GM12872 (cell line): Measurements from ENCODE around the gene FMN2.

Experiments used
- TF ChIP-seq, protein P1 (sequence below): IDR thresholded peaks from 3 replicates; pipeline ENCODE4 v1.5.1; 2011; ENCODE audit warnings: low read depth, mild to moderate bottlenecking, low read length, moderate library complexity; ENCODE audit not compliant: insufficient read depth

The FMN2 gene

DNA sequence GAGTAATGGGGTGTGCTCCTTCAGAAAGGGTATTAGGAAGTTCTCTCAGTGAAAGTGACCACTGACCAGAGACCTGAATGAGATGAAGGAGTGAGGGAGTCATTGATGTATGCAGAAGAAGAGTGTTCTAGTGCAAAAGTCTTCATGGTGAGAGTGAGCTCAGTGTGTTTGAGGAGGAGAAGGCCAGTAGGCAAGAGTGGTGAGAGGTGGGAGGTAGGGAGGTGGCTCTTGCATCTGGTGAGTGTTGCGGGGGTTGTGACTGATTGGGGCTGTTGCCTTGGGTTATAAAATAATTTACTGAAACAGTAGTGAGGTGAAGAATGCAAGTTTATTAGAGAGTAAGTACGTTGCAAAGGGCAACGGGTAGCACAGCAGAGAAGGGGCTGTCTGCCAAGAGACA lies 26.2 kb downstream of the FMN2 start:
- TF ChIP-seq, protein P1, sequence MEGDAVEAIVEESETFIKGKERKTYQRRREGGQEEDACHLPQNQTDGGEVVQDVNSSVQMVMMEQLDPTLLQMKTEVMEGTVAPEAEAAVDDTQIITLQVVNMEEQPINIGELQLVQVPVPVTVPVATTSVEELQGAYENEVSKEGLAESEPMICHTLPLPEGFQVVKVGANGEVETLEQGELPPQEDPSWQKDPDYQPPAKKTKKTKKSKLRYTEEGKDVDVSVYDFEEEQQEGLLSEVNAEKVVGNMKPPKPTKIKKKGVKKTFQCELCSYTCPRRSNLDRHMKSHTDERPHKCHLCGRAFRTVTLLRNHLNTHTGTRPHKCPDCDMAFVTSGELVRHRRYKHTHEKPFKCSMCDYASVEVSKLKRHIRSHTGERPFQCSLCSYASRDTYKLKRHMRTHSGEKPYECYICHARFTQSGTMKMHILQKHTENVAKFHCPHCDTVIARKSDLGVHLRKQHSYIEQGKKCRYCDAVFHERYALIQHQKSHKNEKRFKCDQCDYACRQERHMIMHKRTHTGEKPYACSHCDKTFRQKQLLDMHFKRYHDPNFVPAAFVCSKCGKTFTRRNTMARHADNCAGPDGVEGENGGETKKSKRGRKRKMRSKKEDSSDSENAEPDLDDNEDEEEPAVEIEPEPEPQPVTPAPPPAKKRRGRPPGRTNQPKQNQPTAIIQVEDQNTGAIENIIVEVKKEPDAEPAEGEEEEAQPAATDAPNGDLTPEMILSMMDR, result no peak

DNA sequence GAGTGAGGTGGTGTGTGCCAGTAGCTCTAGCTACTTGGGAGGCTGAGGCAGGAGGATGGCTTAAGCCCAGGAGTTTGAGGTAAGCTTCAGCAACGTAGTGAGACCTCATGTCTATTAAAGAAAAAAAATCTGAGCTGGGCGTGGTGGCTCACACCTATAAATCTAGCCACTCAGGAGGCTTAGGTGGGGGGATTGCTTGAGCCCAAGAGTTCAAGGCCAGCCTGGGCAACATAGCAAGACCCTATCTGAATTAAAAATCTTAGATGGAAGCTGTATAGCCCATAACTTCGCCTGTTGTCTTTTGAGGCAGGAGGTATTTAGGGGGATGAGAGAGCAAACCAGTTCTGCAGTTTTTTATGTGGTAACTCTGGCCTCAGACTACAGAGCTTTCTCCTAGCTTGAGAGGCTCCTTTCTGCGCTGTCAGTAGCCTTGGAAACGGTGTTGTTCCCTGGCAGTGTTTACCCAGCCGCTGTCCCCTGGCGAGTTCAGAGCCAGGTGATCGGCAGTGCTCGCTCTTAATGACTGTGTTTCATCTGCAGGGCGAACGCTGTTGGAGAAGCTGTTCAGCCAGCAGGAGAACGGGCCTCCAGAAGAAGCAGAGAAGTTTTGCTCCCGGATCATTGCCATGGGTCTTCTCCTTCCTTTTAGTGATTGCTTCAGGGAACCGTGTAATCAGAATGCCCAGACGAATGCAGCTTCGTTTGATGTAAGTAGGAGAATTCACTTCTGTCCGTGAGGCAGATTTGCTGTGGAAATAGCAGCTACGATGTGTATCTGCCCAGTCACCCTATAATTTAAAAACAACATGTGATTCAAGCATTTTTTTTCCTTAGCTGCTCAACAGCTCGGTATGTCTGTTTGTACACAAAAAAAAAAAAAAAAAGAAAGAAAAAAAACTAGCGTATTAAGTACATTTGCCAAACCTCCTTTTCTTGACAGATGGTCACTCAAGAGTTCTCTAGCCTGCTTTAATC lies 31.2 kb downstream of the FMN2 start:
- TF ChIP-seq, protein P1, result no peak

DNA sequence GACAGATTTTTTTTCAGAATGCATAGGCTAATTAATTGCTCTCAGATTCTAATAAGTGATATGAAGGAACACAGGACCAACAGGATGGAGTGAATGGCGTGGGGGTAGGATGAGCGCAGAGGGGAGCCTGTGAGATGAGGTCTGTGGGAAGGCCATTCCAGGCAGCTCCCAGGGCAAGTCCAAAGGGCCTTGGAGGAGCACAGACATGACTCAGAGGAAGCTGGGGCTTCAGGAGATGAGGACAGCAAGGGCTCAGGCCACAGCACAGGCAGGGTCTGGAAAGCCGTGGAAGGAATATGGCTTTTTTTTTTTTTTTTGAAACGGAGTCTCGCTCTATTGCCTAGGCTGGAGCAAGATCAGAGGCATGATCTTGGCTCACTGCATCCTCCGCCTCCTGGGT lies 35.1 kb downstream of the FMN2 start:
- TF ChIP-seq, protein P1, result no peak

DNA sequence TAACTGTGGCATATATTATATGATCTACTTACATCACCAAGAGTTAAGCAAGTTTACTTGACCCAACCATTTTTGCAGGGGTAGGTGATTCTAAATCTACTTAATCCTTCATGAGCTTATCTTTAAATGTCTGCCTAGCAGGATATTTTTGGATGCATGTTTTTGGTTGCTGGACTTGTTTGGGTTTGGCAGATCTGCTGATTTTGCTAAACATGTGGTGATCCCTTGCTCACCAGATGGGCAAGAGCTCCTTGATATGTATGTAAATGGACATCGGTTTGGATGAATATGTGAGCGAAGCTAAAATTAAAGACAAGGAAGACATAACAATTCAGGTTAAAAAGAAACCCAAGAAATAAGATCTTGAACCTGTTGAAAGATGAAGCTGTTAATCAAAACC lies 36.7 kb downstream of the FMN2 start:
- TF ChIP-seq, protein P1, result no peak

DNA sequence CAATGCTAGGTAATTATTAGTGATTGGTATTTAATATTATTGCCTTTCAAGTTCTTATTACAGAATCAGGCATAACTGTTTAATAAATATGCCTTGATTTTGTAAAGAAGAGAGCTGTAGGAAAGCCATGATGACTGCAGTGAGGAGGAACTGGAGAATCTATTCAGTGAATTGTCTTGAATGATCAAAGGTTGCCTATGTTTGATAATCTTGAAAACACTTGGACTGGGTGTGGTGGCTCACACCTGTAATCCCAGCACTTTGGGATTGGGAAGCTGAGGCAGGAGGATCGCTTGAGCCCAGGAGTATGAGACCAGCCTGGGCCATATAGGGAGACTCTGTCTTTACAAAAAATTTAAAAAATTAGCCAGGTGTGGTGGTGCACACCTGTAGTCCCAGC lies 42.4 kb downstream of the FMN2 start:
- TF ChIP-seq, protein P1, result no peak

DNA sequence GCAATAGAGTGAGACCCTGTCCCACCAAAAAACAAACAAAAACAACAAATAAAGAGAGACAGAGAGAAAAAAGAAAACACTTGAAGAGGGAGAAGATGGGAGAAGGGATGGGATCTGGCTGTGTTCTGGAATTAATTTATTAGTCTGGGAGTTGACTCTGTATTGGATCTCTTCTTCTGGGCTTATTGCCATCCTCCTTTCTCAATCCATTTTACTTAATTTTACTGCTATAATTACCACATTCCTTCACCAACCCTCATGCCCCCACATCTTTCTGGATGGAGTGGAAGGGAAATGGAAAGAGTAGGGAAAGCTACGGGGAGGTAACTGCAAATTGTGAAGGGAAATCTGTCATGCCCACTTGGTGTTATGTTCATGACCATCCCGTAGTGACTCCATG lies 42.9 kb downstream of the FMN2 start:
- TF ChIP-seq, protein P1, result no peak

DNA sequence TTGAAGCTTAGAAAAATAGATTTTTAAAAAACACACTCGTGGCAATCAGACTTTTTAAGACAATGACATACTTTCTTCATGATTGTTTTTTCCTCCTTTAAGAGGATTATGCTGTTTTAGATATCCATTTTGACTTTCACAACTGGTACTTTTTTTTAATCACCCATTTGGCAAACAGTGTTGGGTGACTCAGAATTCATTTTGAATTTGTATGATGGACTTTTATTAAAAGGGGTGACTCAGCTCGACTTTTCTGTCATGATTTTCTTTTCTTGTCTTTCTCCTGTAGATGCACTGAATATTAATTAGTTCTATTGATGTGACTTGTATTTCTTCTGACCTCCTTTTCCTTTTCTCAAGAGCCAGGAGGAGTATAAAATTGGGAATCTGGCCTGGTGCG lies 44.7 kb downstream of the FMN2 start:
- TF ChIP-seq, protein P1, result no peak
